Calu3 (cell line): Measurements from ENCODE around the gene ZNF780B. TPM values are rescaled to one million over a fixed set of nuclear protein-coding genes. Genes with fewer than 3 reads are reported as not detected.
A peak's percentile ranks its signal among the peaks of the same experiment; 100 is the strongest.

Experiments used
- BruUV-seq: library from RNA; stranded (reverse); fragments of 400-500 nt; replicated peaks from 2 replicates; lab custom pipeline; 2021; lab: Mats Ljungman, UMichigan
- CTCF ChIA-PET: fragments of 300-600 bp; sonication (Branson Sonifier 250); formaldehyde crosslinking; loops from one replicate; lab custom pipeline; 2022; ENCODE audit warnings: antibody characterized with exemption; lab: Charles Lee
- DNase-seq: peaks from one replicate; pipeline ENCODE4 v3.0.0; 2022
- H3K27ac Mint-ChIP-seq: one replicate; pipeline ENCODE4 v1.8.0; 2022; ENCODE audit warnings: mixed read lengths; ENCODE audit not compliant: unreplicated experiment
- H3K27me3 Mint-ChIP-seq: one replicate; pipeline ENCODE4 v1.8.0; 2022; ENCODE audit warnings: mixed read lengths; ENCODE audit not compliant: unreplicated experiment
- H3K36me3 Mint-ChIP-seq: one replicate; pipeline ENCODE4 v1.8.0; 2022; ENCODE audit warnings: mild to moderate bottlenecking, moderate library complexity, mixed read lengths; ENCODE audit not compliant: insufficient read depth, unreplicated experiment
- H3K4me1 Mint-ChIP-seq: one replicate; pipeline ENCODE4 v1.8.0; 2022; ENCODE audit warnings: mild to moderate bottlenecking, low read depth, mixed read lengths; ENCODE audit not compliant: unreplicated experiment
- H3K4me3 Mint-ChIP-seq: one replicate; pipeline ENCODE4 v1.8.0; 2022; ENCODE audit warnings: mild to moderate bottlenecking, low read depth, moderate library complexity, mixed read lengths; ENCODE audit not compliant: unreplicated experiment
- H3K9me3 Mint-ChIP-seq: one replicate; pipeline ENCODE4 v1.8.0; 2022; ENCODE audit warnings: low read depth, mixed read lengths; ENCODE audit not compliant: unreplicated experiment
- CTCF ChIP-seq: fragments of 200-600 bp; IDR thresholded peaks from one replicate; pipeline ENCODE4 v1.8.0; 2022; ENCODE audit warnings: antibody characterized with exemption; ENCODE audit not compliant: unreplicated experiment
- intact Hi-C: fragments of 100-400 bp; cut with micrococcal nuclease; formaldehyde crosslinking; loops from one replicate; pipeline ENCODE4 v1.10.0; 2022; ENCODE audit not compliant: unreplicated experiment
- total RNA-seq: library from RNA; stranded (reverse); gene quantifications from 2 replicates; pipeline ENCODE4 v1.2.3, GENCODE V29; 2022

The ZNF780B gene
- total RNA-seq, 1 experiment from 2014 or later, result 30.2 TPM

GRCh38 chr19:40088299-40089047 is 32.4 kb upstream of the ZNF780B start:
- no peak for DNase-seq
- Mint-ChIP-seq H3K36me3 (peaks cover 27% of the 10 kb centered on the region), H3K9me3 (no peaks in the 10 kb centered on the region), H3K27ac (peak overlapping the region; percentile 5), H3K4me3 (peak overlapping the region; percentile 95), H3K27me3 (no peaks in the 10 kb centered on the region), H3K4me1 (peaks cover 23% of the 10 kb centered on the region)
- TSS peak; percentile 18 for BruUV-seq
- TF ChIP-seq CTCF, result no peak
- CTCF ChIA-PET, result no interaction called here
- intact Hi-C loops, result no loop called here

GRCh38 chr19:40084948-40085347 is 28.9 kb upstream of the ZNF780B start:
- H3K4me1 Mint-ChIP-seq, result peaks cover 15% of the 10 kb centered on the region
- DNase-seq, result no peak
- no peaks in the 10 kb centered on the region for H3K27me3 Mint-ChIP-seq
- TF ChIP-seq CTCF, result no peak
- no peaks in the 10 kb centered on the region for H3K9me3 Mint-ChIP-seq
- H3K36me3 Mint-ChIP-seq, result peaks cover 32% of the 10 kb centered on the region
- intact Hi-C loops, result no loop called here
- no peak overlapping the region for H3K27ac Mint-ChIP-seq
- no peak overlapping the region for H3K4me3 Mint-ChIP-seq
- no TSS peak for BruUV-seq
- CTCF ChIA-PET, result interaction anchor here (0.6 to 0.7 kb wide), 2 partner anchors 113 to 126 kb away, joined by 3 read pairs; no protein-coding TSS in a partner anchor

GRCh38 chr19:40081411-40081810 is 25.4 kb upstream of the ZNF780B start:
- peaks cover 23% of the 10 kb centered on the region for H3K9me3 Mint-ChIP-seq
- CTCF ChIA-PET, result no interaction called here
- TF ChIP-seq CTCF, result no peak
- no peak overlapping the region for H3K4me3 Mint-ChIP-seq
- no peak overlapping the region for H3K27ac Mint-ChIP-seq
- no peaks in the 10 kb centered on the region for H3K27me3 Mint-ChIP-seq
- H3K4me1 Mint-ChIP-seq, result peaks cover 7% of the 10 kb centered on the region
- DNase-seq, result no peak
- H3K36me3 Mint-ChIP-seq, result peaks cover 49% of the 10 kb centered on the region
- BruUV-seq, result no TSS peak
- intact Hi-C loops, result loop anchor here (1.0 kb wide), 1 partner anchor 14 kb away; no protein-coding TSS in a partner anchor

- BruUV-seq, result no TSS peak
- DNase-seq, result no peak
- Mint-ChIP-seq H3K27me3 (no peaks in the 10 kb centered on the region), H3K9me3 (peaks cover 23% of the 10 kb centered on the region), H3K4me3 (no peak overlapping the region), H3K36me3 (peaks cover 59% of the 10 kb centered on the region), H3K4me1 (peaks cover 7% of the 10 kb centered on the region), H3K27ac (no peak overlapping the region)
- intact Hi-C loops, result no loop called here
- CTCF ChIA-PET, result interaction anchor here (0.6 to 2.1 kb wide), 2 partner anchors 10 to 577 kb away, joined by 3 to 5 read pairs; partner anchors contain the start of gene ZNF780A
- no peak for TF ChIP-seq CTCF
Measured at GRCh38 chr19:40080289-40080688, 24.3 kb upstream of the ZNF780B start.
